NCI-H1048 (cell line): Measurements from ENCODE around the gene BRD4.

Source experiments
- DNase-seq: peaks from one replicate; lab custom pipeline; 2025; lab: John Stamatoyannopoulos, UW

The BRD4 gene

GRCh38 chr19:15248648-15249527, 83.5 kb downstream of the BRD4 start:
- no peak for DNase-seq

GRCh38 chr19:15248106-15248505, 84.2 kb downstream of the BRD4 start:
- no peak for DNase-seq

- no peak for DNase-seq
These were observed 85.0 kb downstream of the BRD4 start for GRCh38 chr19:15247107-15248014.

- no peak for DNase-seq
These were observed 86.2 kb downstream of the BRD4 start for GRCh38 chr19:15246198-15246481.

GRCh38 chr19:15245370-15246197, 86.8 kb downstream of the BRD4 start:
- no peak for DNase-seq

GRCh38 chr19:15244808-15245207, 87.5 kb downstream of the BRD4 start:
- DNase-seq, result no peak

GRCh38 chr19:15244106-15244803, 88.1 kb downstream of the BRD4 start:
- no peak for DNase-seq

GRCh38 chr19:15243236-15243957, 88.9 kb downstream of the BRD4 start:
- no peak for DNase-seq

- no peak for DNase-seq
These were observed 91.0 kb downstream of the BRD4 start for GRCh38 chr19:15241259-15241910.

GRCh38 chr19:15240515-15240914, 91.8 kb downstream of the BRD4 start:
- DNase-seq, result no peak

GRCh38 chr19:15239337-15239949, 92.9 kb downstream of the BRD4 start:
- DNase-seq, result no peak

GRCh38 chr19:15238639-15239155, 93.6 kb downstream of the BRD4 start:
- DNase-seq, result no peak

- DNase-seq, result no peak
These were observed 94.3 kb downstream of the BRD4 start for GRCh38 chr19:15237759-15238638.

- no peak for DNase-seq
These were observed 95.5 kb downstream of the BRD4 start for GRCh38 chr19:15236886-15237285.

GRCh38 chr19:15235781-15236180, 96.6 kb downstream of the BRD4 start:
- no peak for DNase-seq

- no peak for DNase-seq
These were observed 97.8 kb downstream of the BRD4 start for GRCh38 chr19:15234431-15235130.

GRCh38 chr19:15231271-15231670, 101.1 kb downstream of the BRD4 start:
- DNase-seq, result no peak

GRCh38 chr19:15227261-15227660, 105.1 kb downstream of the BRD4 start:
- no peak for DNase-seq
